ENCODE measurements around the gene PDE11A.

DNA sequence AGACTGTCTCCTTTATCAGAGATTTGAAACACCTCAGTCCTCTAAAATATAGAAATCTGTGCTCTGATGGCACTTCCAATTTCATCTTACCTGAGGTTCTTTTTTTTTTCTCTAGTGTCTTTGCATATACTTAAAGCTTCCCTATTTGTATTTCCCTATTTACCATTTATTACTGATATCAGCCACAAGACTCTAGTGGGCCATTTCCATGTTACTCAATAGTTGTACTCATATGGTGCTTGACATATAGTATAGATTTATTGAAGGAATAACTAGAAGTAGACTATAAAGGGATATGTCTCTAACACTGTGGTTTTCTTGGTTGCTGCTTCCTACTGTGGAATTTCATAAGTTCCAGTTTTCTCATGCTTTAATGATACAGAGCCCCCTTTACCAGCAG lies 42.7 kb upstream of the PDE11A start:
- TF ChIP-seq SP1 (IDR thresholded peaks at IDR 0.05), result no peak
- no peak for TF ChIP-seq FOXA1 (IDR thresholded peaks at IDR 0.05)
- no peak for TF ChIP-seq SUZ12 (IDR thresholded peaks at IDR 0.05)
- no peak for TF ChIP-seq HDGF (IDR thresholded peaks at IDR 0.05; ENCODE audit: borderline replicate concordance)
